Panc1 (cell line): ENCODE results near the gene SLCO2B1. TPM values are rescaled to one million over a fixed set of nuclear protein-coding genes. Genes with fewer than 3 reads are reported as not detected.

Experiments used
- ATAC-seq: fragments of 200-7000 bp; cut with Tn5 transposase; 2 replicates; pipeline ENCODE4 v1.9.1; 2020; ENCODE audit warnings: mild to moderate bottlenecking, moderate library complexity
- BruUV-seq: library from RNA; stranded (reverse); fragments of 400-500 nt; replicated peaks from 2 replicates; lab custom pipeline; 2021; lab: Mats Ljungman, UMichigan
- CTCF ChIA-PET: fragments of 300-600 bp; sonication (Branson Sonifier 250); formaldehyde crosslinking; loops from one replicate; lab custom pipeline; 2022; ENCODE audit warnings: antibody characterized with exemption; lab: Charles Lee
- POLR2A ChIA-PET: fragments of 300-600 bp; sonication (Branson Sonifier 250); formaldehyde crosslinking; loops from one replicate; lab custom pipeline; 2022; ENCODE audit warnings: antibody characterized with exemption; lab: Charles Lee
- DNase-seq: peaks from one replicate; pipeline ENCODE4 v3.0.0-alpha.2; 2010; ENCODE audit warnings: low read depth, low spot score
- H3K27ac ChIP-seq: 2 replicates; pipeline ENCODE4 v1.5.1; 2011; ENCODE audit warnings: mild to moderate bottlenecking, low read length, inconsistent platforms
- H3K27me3 ChIP-seq: fragments of 200-500 bp; sonication (Bioruptor generic); 2 replicates; pipeline ENCODE4 v1.6.0; 2014; ENCODE audit warnings: low read length, inconsistent platforms; ENCODE audit not compliant: control insufficient read depth, insufficient read depth
- H3K36me3 ChIP-seq: fragments of 200-500 bp; sonication (Bioruptor generic); 2 replicates; pipeline ENCODE4 v1.5.1; 2014; ENCODE audit warnings: inconsistent platforms, mild to moderate bottlenecking, low read length, moderate library complexity; ENCODE audit not compliant: control insufficient read depth, insufficient read depth
- H3K4me1 ChIP-seq: 2 replicates; pipeline ENCODE4 v1.5.1; 2011; ENCODE audit warnings: inconsistent platforms, mild to moderate bottlenecking, low read length, moderate library complexity; ENCODE audit not compliant: control insufficient read depth, insufficient read depth
- H3K4me3 ChIP-seq, 2 experiments: 2 replicates each; pipeline ENCODE4 v1.5.1; 2011 to 2012; ENCODE audit warnings: low read depth in 2 of 2, low read length in 2 of 2, mild to moderate bottlenecking in 2 of 2, inconsistent platforms in 1 of 2, moderate library complexity in 1 of 2
- H3K9me3 ChIP-seq: fragments of 200-500 bp; sonication (Bioruptor generic); 2 replicates; pipeline ENCODE4 v1.5.1; 2014; ENCODE audit warnings: low read depth, mild to moderate bottlenecking, inconsistent platforms, low read length, moderate library complexity; ENCODE audit not compliant: control insufficient read depth, insufficient read depth
- POLR2AphosphoS5 ChIP-seq: IDR thresholded peaks from 2 replicates; pipeline ENCODE4 v1.6.1; 2012; ENCODE audit warnings: mild to moderate bottlenecking, low read depth, low read length, moderate library complexity
- REST ChIP-seq, 2 experiments: IDR thresholded peaks; 2 replicates each; pipeline ENCODE4 v1.6.1; 2011 to 2012; ENCODE audit warnings: low read depth in 2 of 2, control low read depth in 1 of 2, low read length in 1 of 2, mild to moderate bottlenecking in 1 of 2, moderate library complexity in 1 of 2; ENCODE audit not compliant: insufficient read depth in 1 of 2
- SIN3A ChIP-seq: IDR thresholded peaks from 2 replicates; pipeline ENCODE4 v1.6.1; 2012; ENCODE audit warnings: low read depth, mild to moderate bottlenecking, low read length, moderate library complexity, borderline replicate concordance; ENCODE audit not compliant: insufficient read depth
- TCF7L2 ChIP-seq: IDR thresholded peaks from 2 replicates; pipeline ENCODE4 v1.6.1; 2011; ENCODE audit warnings: mild to moderate bottlenecking, low read depth, low read length, inconsistent platforms
- in situ Hi-C: cut with HindIII; loops from 2 replicates; pipeline ENCODE4 v1.10.0; 2016; ENCODE audit warnings: low sequenced_read_pairs, low pct_unique_long_range_greater_than_20kb
- intact Hi-C: fragments of 100-400 bp; cut with micrococcal nuclease; formaldehyde crosslinking; loops from one replicate; pipeline ENCODE4 v1.10.0; 2022; ENCODE audit not compliant: unreplicated experiment
- total RNA-seq: library from RNA; stranded (reverse); gene quantifications from one replicate; pipeline ENCODE4 v1.2.1, GENCODE V29; 2021; ENCODE audit not compliant: unreplicated experiment
- TF ChIP-seq, protein P1 (sequence below): fragments of 450-650 bp; IDR thresholded peaks from 2 replicates; pipeline ENCODE4 v1.5.1; 2017; ENCODE audit warnings: mild to moderate bottlenecking

The SLCO2B1 gene
- total RNA-seq, 1 experiment from 2014 or later, result 0.77 TPM

DNA sequence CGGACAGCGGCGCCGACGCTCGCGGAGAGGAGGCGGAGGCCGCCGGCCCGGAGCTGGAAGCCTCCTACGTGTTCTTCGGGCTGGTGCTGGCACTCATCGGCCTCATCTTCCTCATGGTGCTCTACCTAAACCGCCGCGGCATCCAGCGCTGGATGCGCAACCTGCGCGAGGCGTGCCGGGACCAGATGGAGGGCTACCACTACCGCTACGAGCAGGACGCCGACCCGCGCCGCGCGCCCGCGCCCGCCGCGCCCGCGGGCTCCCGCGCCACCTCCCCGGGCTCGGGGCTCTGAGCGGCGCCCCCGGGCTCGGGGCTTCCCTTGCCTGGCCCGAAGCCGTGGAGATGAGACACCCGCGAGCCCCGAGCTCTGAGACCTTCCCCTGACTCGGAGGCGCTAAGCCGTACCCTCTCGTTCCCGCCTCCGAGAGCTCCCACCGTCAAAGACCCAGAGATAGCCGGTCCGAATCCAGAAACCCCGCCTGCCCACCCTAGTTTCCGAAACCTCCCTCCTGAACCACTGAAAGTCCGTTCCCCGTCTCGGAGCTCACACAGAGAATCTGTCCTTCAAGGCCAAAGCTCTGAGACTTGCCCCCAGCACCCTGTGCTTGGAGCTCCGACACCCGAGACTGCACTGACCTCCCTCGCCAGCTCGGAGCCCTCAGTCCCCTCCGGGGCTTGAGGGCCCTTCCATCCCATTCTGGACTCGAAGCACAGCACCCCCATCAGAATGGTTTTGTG lies 91.2 kb downstream of the SLCO2B1 start:
- H3K36me3 ChIP-seq, result no peaks in the 10 kb centered on the region
- no peaks in the 10 kb centered on the region for H3K9me3 ChIP-seq
- no peak for DNase-seq
- no peaks in the 10 kb centered on the region; the same call in 1 of the 2 replicates for H3K27me3 ChIP-seq
- in situ Hi-C loops (loop anchor here (25.0 kb wide), 1 partner anchor 230 kb away; no protein-coding TSS in a partner anchor), intact Hi-C loops (loop anchor here (10.0 kb wide), 1 partner anchor 317 kb away; no protein-coding TSS in a partner anchor)
- H3K27ac ChIP-seq, result no peak overlapping the region
- ChIA-PET POLR2A (no interaction called here), CTCF (interaction anchor here (0.6 to 5.7 kb wide), 9 partner anchors 9 to 312 kb away, joined by 3 to 66 read pairs (median 3); no protein-coding TSS in a partner anchor)
- TF ChIP-seq REST (IDR thresholded peaks at IDR 0.05; ENCODE audit: insufficient read depth in 1 of 2, low read depth in 2 of 2, low read length in 1 of 2), result no peak
- no peak for TF ChIP-seq TCF7L2
- TF ChIP-seq SIN3A, result no peak
- TF ChIP-seq, protein P1, sequence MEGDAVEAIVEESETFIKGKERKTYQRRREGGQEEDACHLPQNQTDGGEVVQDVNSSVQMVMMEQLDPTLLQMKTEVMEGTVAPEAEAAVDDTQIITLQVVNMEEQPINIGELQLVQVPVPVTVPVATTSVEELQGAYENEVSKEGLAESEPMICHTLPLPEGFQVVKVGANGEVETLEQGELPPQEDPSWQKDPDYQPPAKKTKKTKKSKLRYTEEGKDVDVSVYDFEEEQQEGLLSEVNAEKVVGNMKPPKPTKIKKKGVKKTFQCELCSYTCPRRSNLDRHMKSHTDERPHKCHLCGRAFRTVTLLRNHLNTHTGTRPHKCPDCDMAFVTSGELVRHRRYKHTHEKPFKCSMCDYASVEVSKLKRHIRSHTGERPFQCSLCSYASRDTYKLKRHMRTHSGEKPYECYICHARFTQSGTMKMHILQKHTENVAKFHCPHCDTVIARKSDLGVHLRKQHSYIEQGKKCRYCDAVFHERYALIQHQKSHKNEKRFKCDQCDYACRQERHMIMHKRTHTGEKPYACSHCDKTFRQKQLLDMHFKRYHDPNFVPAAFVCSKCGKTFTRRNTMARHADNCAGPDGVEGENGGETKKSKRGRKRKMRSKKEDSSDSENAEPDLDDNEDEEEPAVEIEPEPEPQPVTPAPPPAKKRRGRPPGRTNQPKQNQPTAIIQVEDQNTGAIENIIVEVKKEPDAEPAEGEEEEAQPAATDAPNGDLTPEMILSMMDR, result no peak; the same call in none of the 2 replicates
- TF ChIP-seq POLR2AphosphoS5, result no peak
- H3K4me1 ChIP-seq, result no peaks in the 10 kb centered on the region
- ATAC-seq, result peak; percentile 32
- H3K4me3 ChIP-seq, result peak overlapping the region; percentile 42 to 53
- no TSS peak for BruUV-seq

DNA sequence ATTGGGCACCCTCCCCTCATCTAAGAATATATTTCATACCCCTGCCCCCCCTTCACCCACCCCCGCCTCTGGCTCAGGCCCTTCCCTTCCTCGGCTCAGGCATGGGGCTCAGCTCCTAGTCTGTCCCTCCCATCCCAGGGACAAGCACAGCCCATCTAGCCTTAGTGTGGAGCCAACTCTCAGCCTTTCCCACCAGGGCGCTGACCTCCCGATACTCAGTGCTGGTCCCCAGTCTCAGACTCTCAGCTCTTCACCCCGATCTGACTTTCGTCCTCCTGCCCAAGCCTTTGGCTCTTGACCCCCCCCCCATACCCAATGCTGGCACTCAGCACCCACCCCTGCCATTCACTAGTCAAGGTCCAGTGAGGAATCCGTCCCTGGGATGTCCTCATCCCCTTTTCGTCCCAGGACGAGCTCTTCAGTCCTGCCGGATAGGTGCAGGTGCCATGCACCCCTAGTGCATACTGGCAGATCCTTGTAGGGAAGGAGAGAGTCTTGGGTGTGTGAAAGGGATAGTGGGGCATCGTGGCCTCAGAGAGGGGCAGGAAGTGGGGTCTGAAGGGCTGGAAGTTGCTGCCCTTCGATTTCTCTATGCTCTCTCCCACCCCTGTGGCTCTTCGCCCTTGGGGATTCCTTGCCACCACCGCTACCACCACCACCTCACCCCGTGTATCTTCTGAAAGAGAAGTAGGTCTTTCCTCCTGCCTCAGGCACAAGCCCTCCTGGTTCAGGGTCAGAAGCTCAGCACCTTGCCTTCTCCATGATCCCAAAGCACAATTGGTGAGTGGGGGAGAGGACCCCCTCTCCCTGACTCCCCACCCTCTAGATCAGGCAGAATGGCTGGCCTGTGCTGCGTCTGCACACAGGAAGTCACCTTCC lies 92.1 kb downstream of the SLCO2B1 start:
- Histone ChIP-seq H3K36me3 (no peaks in the 10 kb centered on the region), H3K9me3 (no peaks in the 10 kb centered on the region), H3K27ac (no peak overlapping the region), H3K4me3 (no peak overlapping the region), H3K27me3 (no peaks in the 10 kb centered on the region; the same call in 1 of the 2 replicates), H3K4me1 (no peaks in the 10 kb centered on the region)
- TF ChIP-seq, protein P1, result no peak
- TF ChIP-seq POLR2AphosphoS5 (no peak), TCF7L2 (no peak), SIN3A (no peak)
- intact Hi-C loops (loop anchor here (10.0 kb wide), 1 partner anchor 318 kb away; no protein-coding TSS in a partner anchor), in situ Hi-C loops (loop anchor here (25.0 kb wide), 1 partner anchor 231 kb away; no protein-coding TSS in a partner anchor)
- ChIA-PET CTCF (interaction anchor here (0.6 to 5.7 kb wide), 6 partner anchors 29 to 313 kb away, joined by 3 to 66 read pairs (median 6); no protein-coding TSS in a partner anchor), POLR2A (no interaction called here)
- ATAC-seq, result no peak
- BruUV-seq, result no TSS peak
- no peak for DNase-seq
